DMS53 (cell line): ENCODE results near the gene SGPL1.

Experiments
- DNase-seq: peaks from one replicate; lab custom pipeline; 2025; lab: John Stamatoyannopoulos, UW

Gene SGPL1

DNA sequence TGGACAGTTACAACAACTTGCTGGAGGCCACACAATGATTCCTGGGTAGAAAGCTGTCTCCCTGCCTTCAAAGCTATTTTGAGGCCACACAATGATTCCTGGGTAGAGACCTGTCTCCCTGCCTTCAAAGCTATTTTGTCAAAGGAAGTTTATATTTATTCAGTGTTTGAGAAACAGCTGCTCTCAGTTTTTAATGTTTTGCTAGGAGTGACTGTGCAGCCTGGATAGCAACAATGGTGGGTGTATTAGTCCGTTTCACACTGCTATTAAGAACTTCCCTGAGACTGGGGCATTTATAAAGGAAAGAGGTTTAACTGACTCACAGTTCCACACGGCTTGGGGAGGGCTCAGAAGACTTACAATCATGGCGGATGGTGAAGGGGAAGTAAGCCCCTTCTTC is 3.9 kb upstream of the SGPL1 start:
- DNase-seq = peak; percentile 34

DNA sequence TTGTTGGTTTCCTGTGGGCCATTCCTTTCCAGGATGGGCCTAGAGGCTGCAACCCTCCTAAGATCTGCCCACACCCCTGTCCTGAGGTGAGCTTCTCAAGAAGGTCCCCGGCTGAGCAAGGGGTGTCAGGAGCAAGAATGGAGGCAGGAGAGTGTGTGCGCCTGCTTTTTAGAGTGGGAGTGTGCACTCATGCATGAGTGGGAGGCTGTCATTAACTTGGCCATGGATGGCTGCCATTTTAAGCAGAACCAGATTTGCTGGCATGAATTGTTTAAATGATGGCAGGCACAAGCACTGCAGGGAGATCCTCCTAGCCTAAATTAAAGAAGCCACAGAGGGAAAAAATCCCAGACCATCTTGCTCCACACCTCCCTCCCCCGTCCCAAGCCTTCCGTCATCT is 2.9 kb upstream of the SGPL1 start:
- peak; percentile 21 for DNase-seq

DNA sequence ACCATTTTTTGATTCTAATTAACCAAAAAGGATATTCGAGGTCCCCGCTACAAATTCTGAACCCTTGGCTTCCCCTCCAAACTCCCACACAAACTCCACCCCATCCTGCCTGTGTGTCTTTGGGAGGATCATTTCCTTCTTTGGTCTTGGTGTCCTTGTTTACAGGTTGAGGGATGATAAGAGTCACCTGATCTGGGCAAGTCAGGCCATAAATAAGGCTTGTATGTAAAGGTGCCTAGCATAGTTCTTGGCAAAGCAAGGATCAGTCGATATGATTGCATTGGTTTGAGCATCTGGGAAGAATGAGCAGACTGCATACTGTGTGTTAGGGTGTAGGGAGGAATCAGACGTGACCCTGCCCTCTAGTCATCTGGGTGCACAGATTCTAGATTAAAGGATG is 1.6 kb upstream of the SGPL1 start:
- DNase-seq = no peak

DNA sequence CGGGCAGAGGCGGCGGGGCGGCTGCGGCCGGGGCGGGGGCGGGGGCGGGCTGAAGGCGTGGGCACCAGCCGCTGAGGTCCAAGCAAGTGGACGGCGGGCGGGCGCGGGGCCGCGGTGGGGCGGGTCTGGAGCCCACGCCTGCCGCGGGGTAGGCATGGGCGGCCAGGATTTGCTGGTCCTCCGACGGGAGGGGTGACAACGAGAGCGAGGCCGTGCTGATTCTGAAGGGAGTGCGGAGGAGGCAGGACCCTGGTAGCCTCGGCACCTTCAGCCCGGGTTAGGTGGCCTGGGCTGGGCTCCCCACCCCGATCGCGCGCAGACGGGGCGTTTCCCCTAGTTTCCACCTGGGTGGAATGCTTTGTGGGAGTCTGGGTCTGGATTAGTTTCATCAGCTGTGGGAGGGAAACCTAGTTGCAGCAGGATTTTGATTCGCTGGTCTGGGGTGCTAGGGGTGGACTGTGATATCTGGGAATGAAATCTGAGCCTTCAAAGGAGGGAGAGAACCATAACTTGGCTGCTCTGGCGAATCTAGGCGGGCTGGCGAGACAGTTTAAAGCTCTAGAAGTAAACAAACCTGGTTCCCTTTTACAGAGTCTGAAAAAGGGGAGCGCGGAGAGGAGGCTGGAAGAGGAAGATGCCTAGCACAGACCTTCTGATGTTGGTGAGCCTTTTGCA is 609 bp downstream of the SGPL1 start:
- DNase-seq = peak; percentile 86

DNA sequence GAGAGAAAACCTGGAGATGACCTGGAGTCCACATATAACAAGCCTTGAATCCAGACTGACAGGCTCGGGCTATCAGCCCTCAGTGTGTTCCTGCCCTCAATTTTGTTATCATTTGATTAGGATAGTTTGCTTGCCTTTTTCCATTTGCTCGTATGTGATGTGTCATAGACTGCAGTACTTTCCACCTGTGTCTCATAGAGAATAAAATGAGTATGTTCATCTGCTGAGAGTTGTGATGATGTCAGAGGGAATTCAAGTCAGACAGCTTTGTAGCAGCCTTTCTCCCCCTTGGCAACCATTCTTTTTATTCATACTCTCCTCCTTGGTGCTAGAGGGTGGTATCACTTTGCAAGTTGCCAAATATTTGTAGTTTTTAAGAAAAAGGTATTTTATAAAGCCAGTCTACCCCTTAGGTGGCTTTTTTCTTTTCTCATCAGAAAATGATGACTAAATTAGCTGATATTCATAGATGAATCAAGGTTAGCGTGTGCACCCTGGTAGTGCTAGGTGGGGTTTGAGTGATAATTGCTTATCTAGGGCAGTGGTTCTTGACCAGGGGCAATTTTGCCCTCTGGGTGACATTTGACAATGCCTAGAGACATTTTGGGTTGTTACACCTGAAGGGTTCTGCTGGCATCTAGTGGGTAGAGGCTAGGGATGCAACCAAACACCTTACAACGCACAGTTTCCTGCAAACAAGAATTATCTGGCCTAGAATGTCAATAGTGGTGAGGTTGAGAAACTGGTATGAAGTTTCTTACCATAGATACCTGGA is 5.4 kb downstream of the SGPL1 start:
- peak; percentile 34 for DNase-seq

DNA sequence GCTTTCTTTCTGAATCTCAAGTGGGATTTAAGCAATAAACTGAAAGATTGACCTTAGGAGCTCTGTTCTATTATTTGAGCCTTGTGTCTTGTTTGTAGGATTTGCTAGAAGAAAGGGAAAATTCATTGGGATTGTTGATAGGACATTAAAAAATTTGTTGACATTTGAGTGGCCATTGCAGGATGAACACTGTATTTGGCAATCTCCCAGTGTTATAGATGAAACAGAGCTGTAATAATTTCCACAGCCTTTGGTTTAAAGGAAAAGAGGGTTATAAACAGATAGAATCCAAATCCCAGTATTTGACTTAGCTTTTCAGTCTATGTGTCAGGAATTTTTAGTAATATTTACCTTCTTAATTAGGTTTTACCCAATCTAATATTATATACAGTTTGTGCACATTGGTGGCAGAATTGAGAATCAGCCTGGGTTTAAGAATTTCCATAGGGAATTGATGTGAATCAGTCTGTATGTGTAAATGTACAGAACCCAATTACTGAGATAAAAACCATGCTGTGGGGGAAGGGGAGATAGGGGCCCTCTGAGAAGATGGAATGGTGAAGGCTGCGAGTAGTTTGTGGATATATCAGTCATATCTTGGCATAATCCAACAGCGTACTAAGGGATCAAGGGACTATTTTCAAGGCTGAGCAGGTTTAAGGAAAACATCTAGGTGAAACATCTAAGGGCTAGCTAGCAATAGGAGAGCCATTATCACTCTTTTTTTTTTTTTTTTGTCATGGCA is 6.5 kb downstream of the SGPL1 start:
- DNase-seq = no peak

DNA sequence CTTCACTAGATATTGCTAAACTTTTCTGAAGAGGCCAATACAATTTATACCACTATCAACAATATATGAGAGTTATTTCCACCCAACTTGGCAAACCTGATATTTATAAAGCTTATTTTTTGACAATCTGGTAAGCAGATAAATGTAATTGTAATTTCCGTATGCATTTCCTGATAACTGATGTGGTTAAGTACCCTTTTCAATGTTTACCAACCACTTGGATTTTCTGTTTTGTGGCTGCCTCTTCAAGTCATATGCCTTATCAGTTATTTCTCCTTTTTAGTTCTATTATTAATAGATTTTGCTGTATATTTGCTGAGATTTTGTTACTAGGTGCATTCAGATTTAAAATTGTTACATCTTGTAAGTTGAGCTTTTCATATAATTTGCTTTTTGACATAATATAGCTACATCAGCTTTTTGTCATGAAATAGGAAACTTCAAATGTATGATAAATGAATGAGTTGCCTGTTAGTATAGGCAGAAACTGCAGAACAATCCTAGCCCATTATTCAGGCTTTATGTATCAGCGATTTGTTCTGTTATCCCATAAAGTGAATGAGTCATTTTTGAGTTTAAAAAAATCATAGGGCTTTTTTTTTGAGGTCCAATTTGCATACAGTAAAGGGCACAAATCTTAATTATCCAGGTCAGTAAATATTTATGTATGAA is 11.5 kb downstream of the SGPL1 start:
- DNase-seq = peak; percentile 74

DNA sequence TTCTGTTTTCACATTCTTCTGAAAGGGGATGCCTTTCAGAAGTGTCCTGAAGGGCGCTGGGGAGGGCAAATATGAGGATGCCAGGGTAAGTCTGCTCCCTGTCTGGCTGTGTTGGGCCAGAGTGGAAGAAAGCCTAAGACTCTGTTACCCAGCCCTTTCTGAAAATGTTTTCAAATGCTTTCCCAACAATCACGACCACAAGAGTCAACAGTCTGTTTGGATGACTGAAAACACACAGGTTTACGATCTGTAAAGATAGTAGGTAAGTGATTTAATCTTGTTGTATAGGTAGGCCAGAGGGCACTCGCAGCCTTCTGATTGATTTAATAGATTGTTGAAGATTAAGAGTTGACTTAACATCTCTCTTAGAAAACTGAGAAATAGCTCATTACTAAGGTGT is 13.2 kb downstream of the SGPL1 start:
- DNase-seq = no peak

DNA sequence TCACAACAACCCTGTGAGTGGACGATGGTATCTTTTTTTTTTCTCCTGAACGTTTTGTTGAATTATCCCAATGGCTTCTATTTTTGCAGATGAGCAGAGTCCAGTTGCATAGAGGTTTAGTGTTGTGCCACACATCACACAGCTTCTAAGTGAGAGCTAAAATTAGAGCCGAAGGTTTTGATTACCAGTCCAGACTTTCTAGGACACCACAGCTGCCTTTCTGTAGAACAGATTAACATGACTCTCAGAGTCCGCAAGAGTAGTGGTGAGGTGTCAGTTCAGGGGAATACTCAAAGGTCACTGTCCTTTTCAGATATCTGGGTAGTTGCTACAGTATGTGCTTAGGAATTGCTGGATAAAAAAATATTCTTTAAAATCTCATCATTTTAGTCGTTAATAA is 13.8 kb downstream of the SGPL1 start:
- DNase-seq = no peak

DNA sequence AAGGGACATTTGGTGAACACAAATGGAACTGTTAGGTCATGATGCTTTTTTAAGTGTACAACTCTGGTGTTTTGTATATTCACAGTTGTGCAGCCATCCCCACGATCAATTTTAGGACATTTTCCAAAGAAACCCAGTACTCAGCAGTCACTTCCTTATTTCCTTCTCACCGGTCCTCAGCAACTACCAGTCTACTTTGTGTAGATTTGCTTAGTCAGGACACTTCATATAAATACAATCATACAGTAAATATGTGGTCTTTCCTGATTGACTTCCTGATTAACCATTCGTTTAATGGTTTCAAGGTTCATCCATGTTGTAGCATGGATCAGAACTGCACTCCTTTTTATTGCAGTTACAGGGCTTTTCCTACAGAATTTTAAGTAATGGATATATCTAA is 14.4 kb downstream of the SGPL1 start:
- peak; percentile 56 for DNase-seq

DNA sequence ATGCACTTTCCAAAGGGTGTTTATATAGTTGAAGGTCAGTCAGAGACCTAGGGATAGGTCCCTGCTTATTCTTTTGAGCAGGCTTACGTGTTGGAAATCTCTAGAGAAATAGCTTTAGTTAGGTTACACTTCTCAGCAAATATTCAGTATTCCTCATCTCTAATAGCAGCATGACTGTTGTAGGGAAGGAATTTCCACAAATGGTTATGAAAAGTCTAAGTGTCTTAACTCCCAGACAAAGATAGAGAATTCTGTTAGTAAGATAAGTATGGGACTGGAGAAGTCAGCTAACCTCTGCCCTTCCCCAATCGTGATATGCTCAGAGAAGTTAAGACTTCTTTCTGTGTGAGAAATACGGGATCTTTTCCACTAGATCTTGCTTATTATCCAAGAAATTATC is 16.5 kb downstream of the SGPL1 start:
- no peak for DNase-seq

DNA sequence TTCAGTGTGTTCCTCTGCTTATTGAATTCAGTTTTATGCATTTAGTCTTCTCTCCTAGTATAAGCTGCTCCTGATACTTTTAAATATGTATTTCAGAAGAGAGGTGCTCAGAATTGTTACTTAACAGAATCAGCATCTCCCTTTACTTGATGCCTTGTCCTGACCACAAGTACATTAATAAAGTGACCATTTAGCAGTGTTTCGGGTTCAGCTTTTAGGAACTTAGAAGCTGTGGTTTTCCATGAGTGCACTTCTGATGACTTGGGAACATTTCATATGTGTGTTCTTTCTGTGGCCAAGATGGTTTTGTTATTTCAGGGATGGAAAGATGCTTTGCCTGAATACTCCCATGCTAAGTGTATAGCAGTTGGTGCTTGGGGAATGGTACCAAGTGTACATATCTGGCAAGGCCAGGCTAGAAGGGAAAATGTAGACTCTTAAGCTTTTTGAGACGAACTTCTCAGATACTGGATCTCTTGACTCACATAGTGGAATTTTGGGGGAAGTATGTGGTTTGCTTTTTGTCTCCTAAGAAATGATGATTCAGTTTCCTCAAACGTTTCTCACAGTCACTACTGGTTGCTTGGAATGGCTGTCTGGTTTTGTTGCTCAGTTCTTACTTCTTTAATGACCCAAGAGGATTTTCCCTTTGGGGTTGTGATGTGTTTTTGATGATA is 17.2 kb downstream of the SGPL1 start:
- no peak for DNase-seq

DNA sequence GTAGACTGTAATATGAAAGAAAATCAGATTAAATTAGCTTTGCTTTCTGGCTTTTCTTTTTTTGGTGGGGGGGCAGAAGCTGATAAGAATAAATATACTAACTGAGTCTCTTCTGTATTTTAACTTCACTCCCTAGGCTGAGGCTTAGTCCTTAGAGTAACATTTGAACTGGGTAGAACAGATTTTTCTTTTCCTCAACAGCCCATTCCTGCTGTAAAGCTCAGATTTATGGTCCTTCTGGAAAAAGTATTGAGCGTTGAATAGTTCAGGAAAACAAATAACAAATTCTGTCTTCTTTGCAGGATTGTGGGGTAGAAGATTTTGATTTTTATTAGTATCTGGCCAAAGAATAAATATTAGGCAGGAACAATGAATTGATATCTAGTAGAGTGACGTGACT is 17.9 kb downstream of the SGPL1 start:
- no peak for DNase-seq

DNA sequence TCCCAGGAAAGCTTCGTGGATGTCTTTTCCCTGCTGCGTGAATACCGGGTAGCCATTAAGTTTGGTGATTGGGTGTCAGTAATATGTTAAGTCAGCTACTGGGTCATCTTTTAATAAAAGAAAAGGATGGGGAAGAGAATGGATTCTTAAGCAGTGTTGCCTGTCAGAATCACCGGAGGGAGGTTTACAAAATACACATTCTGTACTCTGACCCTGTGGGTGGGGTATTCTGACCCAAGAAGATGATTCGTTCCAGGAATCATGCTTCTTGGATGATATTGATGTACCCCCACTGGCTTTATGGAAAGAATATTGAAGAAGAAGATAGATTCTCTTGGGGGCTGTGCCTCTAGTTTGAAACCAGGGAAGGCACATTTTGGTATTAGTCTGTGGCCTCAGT is 18.3 kb downstream of the SGPL1 start:
- no peak for DNase-seq

DNA sequence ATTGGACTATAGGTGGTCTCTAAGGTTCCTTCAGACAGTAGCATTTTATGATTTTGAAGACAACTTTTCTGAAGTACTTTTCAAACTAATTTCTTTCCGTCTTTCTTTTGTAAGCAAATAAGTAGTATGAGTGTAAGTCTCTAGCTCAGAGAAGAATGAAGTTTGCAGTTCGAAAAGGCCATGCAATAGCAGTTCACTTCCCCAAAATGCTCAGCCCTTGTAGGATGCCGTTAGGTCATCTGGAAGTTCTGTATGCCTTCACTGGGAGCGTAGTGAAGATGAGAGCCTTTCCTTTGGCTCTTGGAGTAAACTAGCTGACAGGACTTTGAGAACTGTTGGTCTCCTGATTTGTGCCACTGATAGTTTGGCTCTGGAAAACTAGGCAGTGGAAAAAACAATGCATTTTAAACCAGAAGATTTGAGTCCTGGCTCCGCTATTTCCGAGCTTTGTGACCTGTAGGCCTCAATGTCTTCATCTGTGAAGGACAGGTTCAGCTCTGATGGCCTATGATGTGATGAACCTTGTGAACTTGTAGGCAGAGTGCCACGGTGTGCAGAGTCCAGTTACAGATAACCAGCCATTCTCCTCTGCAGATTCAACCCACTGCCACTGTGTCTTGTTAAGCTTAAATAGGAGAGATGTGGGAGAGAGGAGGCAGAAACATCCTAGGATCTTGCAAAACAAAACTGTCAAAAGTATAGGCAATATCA is 18.8 kb downstream of the SGPL1 start:
- DNase-seq = no peak

DNA sequence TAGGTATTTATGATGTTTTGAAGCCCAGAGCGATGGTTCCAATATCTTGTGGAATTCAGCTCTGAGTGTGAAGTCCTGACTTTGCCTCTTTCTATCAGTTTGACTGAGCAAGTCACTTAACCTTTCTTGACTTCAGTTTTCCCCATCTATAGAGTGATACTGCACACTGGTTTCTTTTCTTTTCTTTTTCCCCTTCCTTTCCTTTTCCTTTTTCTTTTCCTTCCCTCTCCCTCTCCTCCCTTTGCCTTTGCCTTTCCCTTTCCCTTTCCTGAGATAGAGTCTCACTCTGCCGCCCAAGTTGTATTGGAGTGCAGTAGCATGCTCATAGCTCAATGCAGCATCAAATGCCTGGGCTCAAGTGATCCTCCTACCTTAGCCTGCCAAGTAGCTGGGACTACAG is 20.6 kb downstream of the SGPL1 start:
- no peak for DNase-seq

DNA sequence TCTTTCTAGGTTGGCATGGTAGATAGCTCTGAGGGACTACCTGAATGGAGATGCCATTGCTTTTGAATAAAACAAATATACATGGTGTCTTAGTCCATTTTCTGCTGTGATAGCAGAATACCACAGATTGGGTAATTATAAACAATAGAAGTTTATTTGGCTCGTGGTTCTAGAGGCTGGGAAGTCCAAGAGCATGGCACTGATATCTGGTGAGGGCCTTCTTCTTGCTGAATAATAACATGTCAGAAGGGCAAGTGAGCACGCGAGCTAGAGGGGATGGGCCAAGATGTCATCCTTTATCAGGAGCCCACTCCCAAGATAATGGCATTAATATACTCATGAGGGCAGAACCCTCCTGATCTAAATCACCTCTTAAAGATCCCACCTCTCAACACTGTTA is 21.9 kb downstream of the SGPL1 start:
- no peak for DNase-seq

DNA sequence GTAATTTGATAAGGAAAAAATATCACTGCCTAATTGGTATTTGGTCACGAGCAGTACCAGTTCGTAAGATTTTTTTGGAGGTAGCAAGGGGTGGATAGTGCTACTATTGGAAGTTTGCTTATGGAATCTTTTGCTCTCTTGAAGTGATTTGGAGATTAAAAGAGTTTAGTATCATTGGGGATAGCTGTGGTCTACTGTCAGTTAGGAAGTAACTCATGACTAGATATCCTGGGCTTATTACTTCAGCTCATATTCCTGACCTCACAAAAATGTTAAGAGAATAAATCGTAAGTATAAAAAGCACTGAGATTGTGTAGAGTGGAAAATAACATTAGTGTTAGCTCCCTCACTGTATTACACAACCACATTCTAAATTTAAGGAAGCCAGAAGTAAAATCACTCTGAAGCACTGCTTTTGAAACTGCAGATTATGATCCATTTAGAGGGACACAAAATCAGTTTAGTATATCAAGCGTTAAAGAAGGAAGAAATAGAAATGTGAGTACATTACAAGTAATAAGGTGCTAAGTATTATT is 22.6 kb downstream of the SGPL1 start:
- DNase-seq = no peak

DNA sequence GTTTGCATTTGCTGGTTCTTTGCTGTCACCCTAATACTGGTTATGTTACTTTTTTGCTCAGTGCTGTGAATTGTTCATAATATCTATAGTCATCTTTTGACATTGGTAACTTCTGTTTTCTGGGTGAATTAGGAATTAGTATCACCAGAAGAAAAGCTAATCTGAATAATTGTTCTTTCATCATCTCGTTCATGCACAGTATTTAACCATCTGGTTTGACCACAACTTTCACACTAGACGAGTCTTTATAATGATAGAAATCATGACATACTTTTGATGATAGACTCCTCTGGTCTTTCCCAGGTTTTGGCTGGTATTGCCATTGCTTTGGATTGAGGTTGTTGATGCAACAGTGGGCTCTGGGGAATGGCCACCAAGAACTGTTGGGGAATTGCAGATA is 25.1 kb downstream of the SGPL1 start:
- DNase-seq = no peak

DNA sequence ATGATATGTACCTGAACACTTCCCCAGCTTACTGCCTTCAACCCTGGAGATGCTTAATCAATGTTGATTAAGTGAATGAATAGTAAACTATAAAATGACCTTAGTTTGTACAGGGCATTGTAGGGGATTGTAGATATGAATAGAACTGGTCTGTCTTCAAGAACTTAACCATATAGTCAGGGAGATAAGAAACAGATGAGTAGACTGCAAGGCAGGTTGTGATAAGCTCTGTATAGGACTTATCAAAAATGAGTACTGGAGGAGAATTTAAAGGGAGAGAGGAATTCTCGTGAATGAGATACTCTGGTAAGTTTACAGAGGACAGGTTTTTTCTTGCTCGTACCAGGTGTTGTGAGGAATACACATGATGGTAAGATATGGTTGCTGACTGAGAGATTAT is 27.6 kb downstream of the SGPL1 start:
- peak; percentile 75 for DNase-seq
